Effector memory CD4-positive, alpha-beta T cell (primary cell): Measurements from ENCODE around the gene HEPHL1.

Experiments used
- DNase-seq, 3 donors: peaks; one replicate each; pipeline ENCODE4 v3.0.0-alpha.2; 2020
- H3K27ac ChIP-seq: 2 replicates; pipeline ENCODE4 v1.7.0; 2013; ENCODE audit warnings: mild to moderate bottlenecking, low read length, moderate library complexity; ENCODE audit not compliant: insufficient read depth, poor library complexity, severe bottlenecking
- H3K27me3 ChIP-seq: replicated peaks from 2 replicates; pipeline ENCODE4 v1.7.0; 2013; ENCODE audit warnings: mild to moderate bottlenecking, low read length; ENCODE audit not compliant: insufficient read depth, control insufficient read depth, poor library complexity, severe bottlenecking
- H3K36me3 ChIP-seq: 2 replicates; pipeline ENCODE4 v1.7.0; 2013; ENCODE audit warnings: mild to moderate bottlenecking, low read length, moderate library complexity; ENCODE audit not compliant: control insufficient read depth, insufficient read depth
- H3K4me1 ChIP-seq: 2 replicates; pipeline ENCODE4 v1.7.0; 2013; ENCODE audit warnings: low read length, mild to moderate bottlenecking; ENCODE audit not compliant: control insufficient read depth, insufficient read depth, poor library complexity, severe bottlenecking
- H3K4me3 ChIP-seq: 2 replicates; pipeline ENCODE4 v1.7.0; 2013; ENCODE audit warnings: low read length, low read depth, mild to moderate bottlenecking; ENCODE audit not compliant: insufficient read depth, poor library complexity, severe bottlenecking
- H3K9me3 ChIP-seq: 2 replicates; pipeline ENCODE4 v1.7.0; 2013; ENCODE audit warnings: mild to moderate bottlenecking, low read length, moderate library complexity; ENCODE audit not compliant: control insufficient read depth

HEPHL1 gene

GRCh38 chr11:93986716-93987115 lies 34.4 kb upstream of the HEPHL1 start:
- Histone ChIP-seq H3K9me3 (no peaks in the 10 kb centered on the region), H3K4me3 (no peak overlapping the region), H3K4me1 (no peaks in the 10 kb centered on the region), H3K27ac (no peak overlapping the region), H3K27me3 (no peaks in the 10 kb centered on the region), H3K36me3 (no peaks in the 10 kb centered on the region)
- DNase-seq, result no peak

GRCh38 chr11:93988455-93988854 lies 32.7 kb upstream of the HEPHL1 start:
- H3K4me3 ChIP-seq, result no peak overlapping the region
- H3K4me1 ChIP-seq, result no peaks in the 10 kb centered on the region
- H3K36me3 ChIP-seq, result no peaks in the 10 kb centered on the region
- no peak for DNase-seq
- H3K9me3 ChIP-seq, result peaks cover 7% of the 10 kb centered on the region
- H3K27me3 ChIP-seq, result no peaks in the 10 kb centered on the region
- no peak overlapping the region for H3K27ac ChIP-seq

GRCh38 chr11:93988912-93989311 lies 32.2 kb upstream of the HEPHL1 start:
- Histone ChIP-seq H3K4me1 (no peaks in the 10 kb centered on the region), H3K4me3 (no peak overlapping the region), H3K27ac (no peak overlapping the region), H3K9me3 (peaks cover 8% of the 10 kb centered on the region), H3K36me3 (no peaks in the 10 kb centered on the region), H3K27me3 (no peaks in the 10 kb centered on the region)
- DNase-seq, result no peak

GRCh38 chr11:93993747-93994146 lies 27.4 kb upstream of the HEPHL1 start:
- no peak for DNase-seq

GRCh38 chr11:93997741-93998140 lies 23.4 kb upstream of the HEPHL1 start:
- Histone ChIP-seq H3K27me3 (no peaks in the 10 kb centered on the region), H3K4me1 (no peaks in the 10 kb centered on the region), H3K36me3 (no peaks in the 10 kb centered on the region), H3K9me3 (peaks cover 8% of the 10 kb centered on the region), H3K4me3 (no peak overlapping the region), H3K27ac (no peak overlapping the region)
- no peak for DNase-seq

More at GRCh38 chr11:93993747-93994146, 27.4 kb upstream of the HEPHL1 start:
- no peak overlapping the region for H3K27ac ChIP-seq
- H3K9me3 ChIP-seq, result peaks cover 8% of the 10 kb centered on the region
- no peaks in the 10 kb centered on the region for H3K4me1 ChIP-seq
- H3K27me3 ChIP-seq, result no peaks in the 10 kb centered on the region
- no peaks in the 10 kb centered on the region for H3K36me3 ChIP-seq
- no peak overlapping the region for H3K4me3 ChIP-seq

GRCh38 chr11:94000659-94001058 lies 20.5 kb upstream of the HEPHL1 start:
- H3K27me3 ChIP-seq, result no peaks in the 10 kb centered on the region
- no peak for DNase-seq
- no peaks in the 10 kb centered on the region for H3K36me3 ChIP-seq
- no peaks in the 10 kb centered on the region for H3K4me1 ChIP-seq
- no peak overlapping the region for H3K4me3 ChIP-seq
- H3K27ac ChIP-seq, result no peak overlapping the region
- H3K9me3 ChIP-seq, result no peaks in the 10 kb centered on the region

GRCh38 chr11:94002226-94002625 lies 18.9 kb upstream of the HEPHL1 start:
- no peak overlapping the region for H3K27ac ChIP-seq
- H3K4me3 ChIP-seq, result no peak overlapping the region
- H3K9me3 ChIP-seq, result no peaks in the 10 kb centered on the region
- DNase-seq, result no peak
- H3K4me1 ChIP-seq, result no peaks in the 10 kb centered on the region
- no peaks in the 10 kb centered on the region for H3K36me3 ChIP-seq
- no peaks in the 10 kb centered on the region for H3K27me3 ChIP-seq

- Histone ChIP-seq H3K36me3 (no peaks in the 10 kb centered on the region), H3K9me3 (no peaks in the 10 kb centered on the region), H3K4me3 (no peak overlapping the region), H3K27ac (no peak overlapping the region), H3K4me1 (no peaks in the 10 kb centered on the region), H3K27me3 (peaks cover 2% of the 10 kb centered on the region)
- DNase-seq, result no peak
Measured at GRCh38 chr11:94007426-94007825, 13.7 kb upstream of the HEPHL1 start.

GRCh38 chr11:94007906-94008305 lies 13.2 kb upstream of the HEPHL1 start:
- H3K36me3 ChIP-seq, result no peaks in the 10 kb centered on the region
- peaks cover 2% of the 10 kb centered on the region for H3K27me3 ChIP-seq
- H3K9me3 ChIP-seq, result no peaks in the 10 kb centered on the region
- no peak overlapping the region for H3K4me3 ChIP-seq
- no peak overlapping the region for H3K27ac ChIP-seq
- H3K4me1 ChIP-seq, result no peaks in the 10 kb centered on the region
- no peak for DNase-seq

GRCh38 chr11:94010136-94010535 lies 11.0 kb upstream of the HEPHL1 start:
- Histone ChIP-seq H3K36me3 (no peaks in the 10 kb centered on the region), H3K4me3 (no peak overlapping the region), H3K27me3 (peaks cover 2% of the 10 kb centered on the region), H3K4me1 (no peaks in the 10 kb centered on the region), H3K9me3 (no peaks in the 10 kb centered on the region), H3K27ac (no peak overlapping the region)
- DNase-seq, result no peak

GRCh38 chr11:94011478-94011877 lies 9.7 kb upstream of the HEPHL1 start:
- Histone ChIP-seq H3K4me3 (no peak overlapping the region), H3K4me1 (no peaks in the 10 kb centered on the region), H3K27ac (no peak overlapping the region), H3K9me3 (no peaks in the 10 kb centered on the region), H3K27me3 (peaks cover 2% of the 10 kb centered on the region), H3K36me3 (no peaks in the 10 kb centered on the region)
- DNase-seq, result no peak
